ENCODE measurements around the gene TLE7.

The TLE7 gene

GRCh38 chr16:71448274-71448866 is 6.5 kb upstream of the TLE7 start:
- ATAC-seq = no peak

GRCh38 chr16:71443714-71444113 is 1.9 kb upstream of the TLE7 start:
- ATAC-seq = no peak

GRCh38 chr16:71441348-71442050 is 355 bp downstream of the TLE7 start:
- no peak for ATAC-seq

GRCh38 chr16:71440669-71441347 is 1.0 kb downstream of the TLE7 start:
- ATAC-seq = no peak

GRCh38 chr16:71439523-71439922 is 2.3 kb downstream of the TLE7 start:
- no peak for ATAC-seq

- ATAC-seq = no peak
Observed at GRCh38 chr16:71436473-71436872, 5.4 kb downstream of the TLE7 start.

- ATAC-seq = no peak
Observed at GRCh38 chr16:71432906-71433305, 8.9 kb downstream of the TLE7 start.

- no peak for ATAC-seq
Observed at GRCh38 chr16:71431991-71432390, 9.9 kb downstream of the TLE7 start.

GRCh38 chr16:71431176-71431575 is 10.7 kb downstream of the TLE7 start:
- no peak for ATAC-seq

- no peak for ATAC-seq
Observed at GRCh38 chr16:71430744-71431143, 11.1 kb downstream of the TLE7 start.

GRCh38 chr16:71429581-71429980 is 12.3 kb downstream of the TLE7 start:
- no peak for ATAC-seq

GRCh38 chr16:71428883-71429282 is 13.0 kb downstream of the TLE7 start:
- no peak for ATAC-seq

GRCh38 chr16:71428385-71428784 is 13.5 kb downstream of the TLE7 start:
- no peak for ATAC-seq

- ATAC-seq = peak in 1 of 2 donors; percentile 5
Observed at GRCh38 chr16:71426880-71427615, 14.8 kb downstream of the TLE7 start.

GRCh38 chr16:71426069-71426879 is 15.6 kb downstream of the TLE7 start:
- peak; percentile 55 to 72 for ATAC-seq

GRCh38 chr16:71425746-71426068 is 16.1 kb downstream of the TLE7 start:
- ATAC-seq = no peak

- ATAC-seq = no peak
Observed at GRCh38 chr16:71424626-71425025, 17.2 kb downstream of the TLE7 start.

GRCh38 chr16:71423865-71424264 is 18.0 kb downstream of the TLE7 start:
- ATAC-seq = no peak

GRCh38 chr16:71423016-71423415 is 18.8 kb downstream of the TLE7 start:
- ATAC-seq = no peak

GRCh38 chr16:71421911-71422310 is 19.9 kb downstream of the TLE7 start:
- ATAC-seq = no peak

- ATAC-seq = no peak
Observed at GRCh38 chr16:71414038-71414437, 27.8 kb downstream of the TLE7 start.

GRCh38 chr16:71413341-71413740 is 28.5 kb downstream of the TLE7 start:
- ATAC-seq = no peak

Data from activated CD4-positive, CD25-positive, alpha-beta regulatory T cell treated with anti-CD3 and anti-CD28 coated beads, Interleukin-2, amount 50 U/mL, for 24 hours (primary cell).